Type B pancreatic cell (in vitro differentiated cells): ENCODE results near the gene PLA2G6. TPM values are rescaled to one million over a fixed set of nuclear protein-coding genes. Genes with fewer than 3 reads are reported as not detected.

Experiments
- DNase-seq: peaks from one replicate; pipeline ENCODE4 v3.0.0; 2021; ENCODE audit warnings: mixed read lengths; ENCODE audit not compliant: unreplicated experiment; ENCODE audit errors: extremely low spot score
- H3K27ac Mint-ChIP-seq: 2 replicates; pipeline ENCODE4 v1.8.0; 2021; ENCODE audit warnings: mild to moderate bottlenecking, mixed read lengths
- H3K27me3 Mint-ChIP-seq: 2 replicates; pipeline ENCODE4 v1.8.0; 2021; ENCODE audit warnings: mixed read lengths
- H3K36me3 Mint-ChIP-seq: 2 replicates; pipeline ENCODE4 v1.8.0; 2021; ENCODE audit warnings: mixed read lengths
- H3K4me1 Mint-ChIP-seq: one replicate; pipeline ENCODE4 v1.8.0; 2021; ENCODE audit warnings: mixed read lengths; ENCODE audit not compliant: unreplicated experiment
- H3K4me3 Mint-ChIP-seq: 2 replicates; pipeline ENCODE4 v1.8.0; 2021; ENCODE audit warnings: mild to moderate bottlenecking, mixed read lengths
- H3K9me3 Mint-ChIP-seq: 2 replicates; pipeline ENCODE4 v1.8.0; 2021; ENCODE audit warnings: mixed read lengths
- total RNA-seq: library from RNA; stranded (reverse); gene quantifications from 2 replicates; pipeline ENCODE4 v1.2.1, GENCODE V29; 2021; ENCODE audit warnings: low replicate concordance
- TF ChIP-seq, protein P1 (sequence below): fragments of 200-600 bp; sonication (generic); conservative IDR thresholded peaks from 2 replicates; pipeline ENCODE4 v1.5.0; 2021; ENCODE audit warnings: antibody characterized with exemption, mild to moderate bottlenecking

Gene PLA2G6
- total RNA-seq, 1 donor from 2014 or later, result 64.1 TPM

DNA sequence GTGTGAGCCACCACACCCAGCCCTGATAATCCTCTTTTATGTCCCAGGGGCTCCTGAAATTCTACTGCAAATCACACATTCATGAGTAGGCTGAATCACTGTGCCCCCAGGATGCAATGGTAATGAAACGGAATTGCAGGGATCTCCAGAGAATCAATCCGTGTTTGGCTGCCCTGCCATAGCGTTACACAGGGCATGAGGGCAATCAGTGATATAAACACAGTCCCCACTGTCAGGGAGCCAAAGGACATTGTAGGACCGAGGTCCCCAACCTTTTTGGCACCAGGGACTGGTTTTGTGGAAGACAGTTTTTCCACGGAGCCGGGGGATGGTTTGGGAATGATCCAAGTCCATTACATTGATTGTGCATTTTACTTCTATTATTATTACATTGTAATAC lies 9.0 kb upstream of the PLA2G6 start:
- no peak overlapping the region for H3K27ac Mint-ChIP-seq
- TF ChIP-seq, protein P1, sequence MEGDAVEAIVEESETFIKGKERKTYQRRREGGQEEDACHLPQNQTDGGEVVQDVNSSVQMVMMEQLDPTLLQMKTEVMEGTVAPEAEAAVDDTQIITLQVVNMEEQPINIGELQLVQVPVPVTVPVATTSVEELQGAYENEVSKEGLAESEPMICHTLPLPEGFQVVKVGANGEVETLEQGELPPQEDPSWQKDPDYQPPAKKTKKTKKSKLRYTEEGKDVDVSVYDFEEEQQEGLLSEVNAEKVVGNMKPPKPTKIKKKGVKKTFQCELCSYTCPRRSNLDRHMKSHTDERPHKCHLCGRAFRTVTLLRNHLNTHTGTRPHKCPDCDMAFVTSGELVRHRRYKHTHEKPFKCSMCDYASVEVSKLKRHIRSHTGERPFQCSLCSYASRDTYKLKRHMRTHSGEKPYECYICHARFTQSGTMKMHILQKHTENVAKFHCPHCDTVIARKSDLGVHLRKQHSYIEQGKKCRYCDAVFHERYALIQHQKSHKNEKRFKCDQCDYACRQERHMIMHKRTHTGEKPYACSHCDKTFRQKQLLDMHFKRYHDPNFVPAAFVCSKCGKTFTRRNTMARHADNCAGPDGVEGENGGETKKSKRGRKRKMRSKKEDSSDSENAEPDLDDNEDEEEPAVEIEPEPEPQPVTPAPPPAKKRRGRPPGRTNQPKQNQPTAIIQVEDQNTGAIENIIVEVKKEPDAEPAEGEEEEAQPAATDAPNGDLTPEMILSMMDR, result no peak
- peaks cover 15% of the 10 kb centered on the region for H3K4me1 Mint-ChIP-seq
- no peak for DNase-seq
- H3K36me3 Mint-ChIP-seq, result no peaks in the 10 kb centered on the region
- no peaks in the 10 kb centered on the region for H3K27me3 Mint-ChIP-seq
- H3K9me3 Mint-ChIP-seq, result no peaks in the 10 kb centered on the region
- H3K4me3 Mint-ChIP-seq, result no peak overlapping the region

DNA sequence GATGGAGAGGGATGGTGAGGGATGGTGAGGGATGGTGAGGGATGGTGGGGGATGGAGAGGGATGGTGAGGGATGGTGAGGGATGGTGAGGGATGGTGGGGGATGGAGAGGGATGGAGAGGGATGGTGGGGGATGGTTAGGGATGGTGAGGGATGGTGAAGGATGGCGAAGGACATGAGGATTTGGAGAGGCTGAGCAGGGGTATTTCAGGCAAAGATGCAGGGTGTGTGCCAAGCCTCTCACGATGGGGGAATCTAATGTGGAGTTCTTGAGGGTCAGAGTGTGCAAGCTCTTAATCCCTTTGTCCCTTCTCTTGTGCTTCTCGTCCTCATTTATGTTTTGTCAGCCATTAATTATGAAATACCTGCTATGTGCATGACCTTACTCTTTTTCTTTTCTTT lies 7.5 kb upstream of the PLA2G6 start:
- H3K9me3 Mint-ChIP-seq, result no peaks in the 10 kb centered on the region
- H3K4me3 Mint-ChIP-seq, result no peak overlapping the region
- no peak overlapping the region for H3K27ac Mint-ChIP-seq
- H3K4me1 Mint-ChIP-seq, result peaks cover 15% of the 10 kb centered on the region
- TF ChIP-seq, protein P1, result no peak
- H3K27me3 Mint-ChIP-seq, result no peaks in the 10 kb centered on the region
- DNase-seq, result no peak
- no peaks in the 10 kb centered on the region for H3K36me3 Mint-ChIP-seq

DNA sequence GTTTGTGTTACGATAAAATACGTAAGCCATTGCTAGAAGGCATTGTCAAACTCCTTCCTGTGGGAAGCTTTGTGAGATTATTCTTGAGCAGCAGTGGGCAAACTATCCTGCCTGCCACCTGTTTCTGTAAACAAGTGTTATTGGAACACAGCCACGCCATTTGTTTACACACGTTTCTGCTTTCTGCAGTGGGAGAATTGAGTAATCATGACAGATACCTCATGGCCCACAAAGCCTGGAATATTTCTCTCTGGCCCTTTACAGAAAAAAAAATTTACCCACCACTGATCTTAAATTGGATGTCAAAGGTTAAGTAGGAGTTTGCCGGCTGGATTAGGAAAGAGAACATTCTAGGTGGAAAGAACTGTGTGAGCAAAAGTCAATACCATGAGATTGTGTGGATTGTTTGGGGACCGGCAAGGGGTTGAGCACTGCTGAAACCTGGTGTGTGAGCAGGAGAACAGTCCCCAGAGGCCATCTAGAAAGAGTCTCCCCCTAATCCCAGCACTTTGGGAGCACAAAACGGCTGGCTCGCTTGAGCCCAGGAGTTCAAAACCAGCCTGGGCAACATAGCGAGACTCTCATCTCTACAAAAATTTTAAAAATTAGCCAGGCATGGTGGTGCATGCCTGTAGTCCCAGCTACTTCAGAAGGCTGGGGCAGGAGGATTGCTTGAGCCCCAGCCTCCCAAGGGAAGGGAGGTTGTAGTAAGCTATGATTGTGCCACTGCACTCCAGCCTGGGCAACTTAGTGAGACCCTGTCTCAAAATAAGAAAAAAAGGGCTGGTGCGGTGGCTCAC lies 6.0 kb upstream of the PLA2G6 start:
- Mint-ChIP-seq H3K27me3 (no peaks in the 10 kb centered on the region), H3K9me3 (no peaks in the 10 kb centered on the region), H3K36me3 (no peaks in the 10 kb centered on the region), H3K4me1 (peaks cover 15% of the 10 kb centered on the region), H3K4me3 (no peak overlapping the region), H3K27ac (no peak overlapping the region)
- DNase-seq, result no peak
- TF ChIP-seq, protein P1, result no peak

DNA sequence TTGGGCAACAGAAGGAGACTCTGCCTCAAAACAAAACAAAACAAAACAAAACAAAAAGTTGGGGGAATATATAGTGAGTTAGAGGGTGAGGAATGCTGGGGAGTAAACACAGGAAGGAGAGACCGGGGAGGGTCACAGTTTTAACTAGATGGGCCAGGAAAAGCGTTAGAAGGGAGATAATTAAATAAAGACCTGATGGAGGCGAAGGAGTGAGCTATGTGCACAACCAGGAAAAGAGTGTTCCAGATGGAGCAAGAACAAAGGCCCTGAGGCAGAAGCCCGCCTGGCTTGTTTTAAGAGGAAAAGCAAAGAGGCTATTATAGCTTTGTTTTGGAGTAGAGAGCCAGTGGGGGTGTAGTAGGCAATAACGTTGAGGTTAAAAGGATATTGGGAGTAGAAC lies 4.8 kb upstream of the PLA2G6 start:
- TF ChIP-seq, protein P1, result no peak
- Mint-ChIP-seq H3K27me3 (no peaks in the 10 kb centered on the region), H3K9me3 (no peaks in the 10 kb centered on the region), H3K27ac (no peak overlapping the region), H3K4me1 (peaks cover 11% of the 10 kb centered on the region), H3K36me3 (no peaks in the 10 kb centered on the region), H3K4me3 (no peak overlapping the region)
- no peak for DNase-seq

DNA sequence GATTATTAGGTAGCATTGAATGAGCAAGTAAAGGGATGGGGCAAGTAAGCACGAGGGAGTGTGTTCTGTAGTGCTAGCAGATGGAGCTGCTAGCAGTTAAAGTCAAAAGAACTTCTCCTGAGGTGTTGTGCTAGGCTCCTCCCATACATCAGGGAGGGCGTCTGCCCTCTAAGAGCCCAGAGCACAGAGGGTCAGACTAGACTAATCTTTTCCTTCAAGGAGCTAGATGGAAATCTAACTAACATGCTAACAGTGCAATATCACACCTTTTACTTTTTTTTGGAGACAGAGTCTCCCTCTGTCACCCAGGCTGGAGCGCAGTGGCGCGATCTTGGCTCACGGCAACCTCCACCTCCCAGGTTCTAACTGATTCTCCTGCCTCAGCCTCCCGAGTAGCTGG lies 3.2 kb upstream of the PLA2G6 start:
- Mint-ChIP-seq H3K27me3 (no peaks in the 10 kb centered on the region), H3K9me3 (no peaks in the 10 kb centered on the region), H3K4me1 (peaks cover 23% of the 10 kb centered on the region), H3K4me3 (no peak overlapping the region), H3K27ac (no peak overlapping the region), H3K36me3 (no peaks in the 10 kb centered on the region)
- no peak for DNase-seq
- TF ChIP-seq, protein P1, result no peak
